ENCODE data around the gene PCDH9.
A peak's percentile ranks its signal among the peaks of the same experiment; 100 is the strongest.

PCDH9 gene

GRCh38 chr13:66855131-66855530 is 375.0 kb downstream of the PCDH9 start:
- H3K9me3 Mint-ChIP-seq = no peaks in the 10 kb centered on the region
- no peaks in the 10 kb centered on the region for H3K4me1 Mint-ChIP-seq
- ATAC-seq = no peak
- H3K27me3 Mint-ChIP-seq = no peaks in the 10 kb centered on the region
- no peak overlapping the region for H3K4me3 Mint-ChIP-seq
- no peaks in the 10 kb centered on the region for H3K36me3 Mint-ChIP-seq
- H3K27ac Mint-ChIP-seq = no peak overlapping the region

- Mint-ChIP-seq H3K4me1 (no peaks in the 10 kb centered on the region), H3K27me3 (no peaks in the 10 kb centered on the region), H3K9me3 (no peaks in the 10 kb centered on the region), H3K27ac (no peak overlapping the region), H3K4me3 (no peak overlapping the region), H3K36me3 (no peaks in the 10 kb centered on the region)
- no peak for ATAC-seq
Observed at GRCh38 chr13:66853564-66853963, 376.6 kb downstream of the PCDH9 start.

- Mint-ChIP-seq H3K4me3 (no peak overlapping the region), H3K27me3 (no peaks in the 10 kb centered on the region), H3K4me1 (no peaks in the 10 kb centered on the region), H3K9me3 (no peaks in the 10 kb centered on the region), H3K27ac (no peak overlapping the region), H3K36me3 (no peaks in the 10 kb centered on the region)
- no peak for ATAC-seq
Observed at GRCh38 chr13:66849706-66850105, 380.4 kb downstream of the PCDH9 start.

GRCh38 chr13:66847541-66847940 is 382.6 kb downstream of the PCDH9 start:
- Mint-ChIP-seq H3K36me3 (no peaks in the 10 kb centered on the region), H3K4me1 (no peaks in the 10 kb centered on the region), H3K27me3 (no peaks in the 10 kb centered on the region), H3K27ac (no peak overlapping the region), H3K4me3 (no peak overlapping the region), H3K9me3 (no peaks in the 10 kb centered on the region)
- no peak for ATAC-seq

GRCh38 chr13:66845393-66845792 is 384.7 kb downstream of the PCDH9 start:
- no peak overlapping the region for H3K27ac Mint-ChIP-seq

GRCh38 chr13:66844933-66845332 is 385.2 kb downstream of the PCDH9 start:
- Mint-ChIP-seq H3K4me3 (no peak overlapping the region), H3K4me1 (no peaks in the 10 kb centered on the region), H3K36me3 (no peaks in the 10 kb centered on the region), H3K9me3 (peaks cover under 1% of the 10 kb centered on the region), H3K27ac (no peak overlapping the region), H3K27me3 (no peaks in the 10 kb centered on the region)
- no peak for ATAC-seq

More at GRCh38 chr13:66845393-66845792, 384.7 kb downstream of the PCDH9 start:
- Mint-ChIP-seq H3K4me1 (no peaks in the 10 kb centered on the region), H3K9me3 (no peaks in the 10 kb centered on the region), H3K36me3 (no peaks in the 10 kb centered on the region), H3K4me3 (no peak overlapping the region), H3K27me3 (no peaks in the 10 kb centered on the region)
- peak; percentile 31 for ATAC-seq

- Mint-ChIP-seq H3K27ac (no peak overlapping the region), H3K9me3 (peaks cover 6% of the 10 kb centered on the region), H3K36me3 (no peaks in the 10 kb centered on the region), H3K27me3 (no peaks in the 10 kb centered on the region), H3K4me3 (no peak overlapping the region), H3K4me1 (no peaks in the 10 kb centered on the region)
- no peak for ATAC-seq
Observed at GRCh38 chr13:66842766-66843165, 387.4 kb downstream of the PCDH9 start.

- Mint-ChIP-seq H3K9me3 (peaks cover 6% of the 10 kb centered on the region), H3K36me3 (no peaks in the 10 kb centered on the region), H3K27me3 (no peaks in the 10 kb centered on the region), H3K4me1 (no peaks in the 10 kb centered on the region), H3K4me3 (no peak overlapping the region), H3K27ac (no peak overlapping the region)
- ATAC-seq = no peak
Observed at GRCh38 chr13:66840621-66841020, 389.5 kb downstream of the PCDH9 start.

- Mint-ChIP-seq H3K36me3 (no peaks in the 10 kb centered on the region), H3K4me3 (no peak overlapping the region), H3K4me1 (no peaks in the 10 kb centered on the region), H3K9me3 (peaks cover 10% of the 10 kb centered on the region), H3K27me3 (no peaks in the 10 kb centered on the region), H3K27ac (no peak overlapping the region)
- ATAC-seq = no peak
Observed at GRCh38 chr13:66837246-66837645, 392.9 kb downstream of the PCDH9 start.

- no peak overlapping the region for H3K4me3 Mint-ChIP-seq
- H3K36me3 Mint-ChIP-seq = no peaks in the 10 kb centered on the region
- H3K9me3 Mint-ChIP-seq = peaks cover 10% of the 10 kb centered on the region
- no peaks in the 10 kb centered on the region for H3K4me1 Mint-ChIP-seq
- H3K27ac Mint-ChIP-seq = no peak overlapping the region
- ATAC-seq = no peak
- H3K27me3 Mint-ChIP-seq = no peaks in the 10 kb centered on the region
Observed at GRCh38 chr13:66835040-66835628, 395.0 kb downstream of the PCDH9 start.

- Mint-ChIP-seq H3K4me3 (no peak overlapping the region), H3K27ac (no peak overlapping the region), H3K4me1 (no peaks in the 10 kb centered on the region), H3K36me3 (no peaks in the 10 kb centered on the region), H3K27me3 (no peaks in the 10 kb centered on the region), H3K9me3 (peaks cover 3% of the 10 kb centered on the region)
- ATAC-seq = peak; percentile 43
Observed at GRCh38 chr13:66830940-66831716, 399.0 kb downstream of the PCDH9 start.

GRCh38 chr13:66829803-66830202 is 400.3 kb downstream of the PCDH9 start:
- no peak overlapping the region for H3K4me3 Mint-ChIP-seq
- H3K27me3 Mint-ChIP-seq = no peaks in the 10 kb centered on the region
- no peaks in the 10 kb centered on the region for H3K4me1 Mint-ChIP-seq
- ATAC-seq = no peak
- peaks cover 3% of the 10 kb centered on the region for H3K9me3 Mint-ChIP-seq
- H3K27ac Mint-ChIP-seq = no peak overlapping the region
- H3K36me3 Mint-ChIP-seq = no peaks in the 10 kb centered on the region

- H3K9me3 Mint-ChIP-seq = no peaks in the 10 kb centered on the region
- no peaks in the 10 kb centered on the region for H3K27me3 Mint-ChIP-seq
- H3K27ac Mint-ChIP-seq = no peak overlapping the region
Observed at GRCh38 chr13:66826398-66826797, 403.7 kb downstream of the PCDH9 start.

GRCh38 chr13:66821551-66821950 is 408.6 kb downstream of the PCDH9 start:
- Mint-ChIP-seq H3K4me3 (no peak overlapping the region), H3K27ac (no peak overlapping the region), H3K9me3 (no peaks in the 10 kb centered on the region)

More at GRCh38 chr13:66826398-66826797, 403.7 kb downstream of the PCDH9 start:
- ATAC-seq = no peak
- H3K4me1 Mint-ChIP-seq = no peaks in the 10 kb centered on the region
- H3K36me3 Mint-ChIP-seq = no peaks in the 10 kb centered on the region
- no peak overlapping the region for H3K4me3 Mint-ChIP-seq

GRCh38 chr13:66811455-66811854 is 418.7 kb downstream of the PCDH9 start:
- no peak overlapping the region for H3K27ac Mint-ChIP-seq
- peaks cover 10% of the 10 kb centered on the region for H3K9me3 Mint-ChIP-seq
- no peak for ATAC-seq
- no peaks in the 10 kb centered on the region for H3K27me3 Mint-ChIP-seq
- H3K36me3 Mint-ChIP-seq = no peaks in the 10 kb centered on the region
- H3K4me3 Mint-ChIP-seq = no peak overlapping the region
- no peaks in the 10 kb centered on the region for H3K4me1 Mint-ChIP-seq

More at GRCh38 chr13:66821551-66821950, 408.6 kb downstream of the PCDH9 start:
- Mint-ChIP-seq H3K27me3 (no peaks in the 10 kb centered on the region), H3K4me1 (no peaks in the 10 kb centered on the region), H3K36me3 (no peaks in the 10 kb centered on the region)
- no peak for ATAC-seq

GRCh38 chr13:66809485-66809884 is 420.7 kb downstream of the PCDH9 start:
- H3K4me3 Mint-ChIP-seq = no peak overlapping the region
- H3K27ac Mint-ChIP-seq = no peak overlapping the region
- no peaks in the 10 kb centered on the region for H3K27me3 Mint-ChIP-seq
- H3K9me3 Mint-ChIP-seq = peaks cover 10% of the 10 kb centered on the region
- no peaks in the 10 kb centered on the region for H3K4me1 Mint-ChIP-seq
- no peaks in the 10 kb centered on the region for H3K36me3 Mint-ChIP-seq
- ATAC-seq = no peak
